ENCODE measurements around the gene ACSL6.

Gene ACSL6

DNA sequence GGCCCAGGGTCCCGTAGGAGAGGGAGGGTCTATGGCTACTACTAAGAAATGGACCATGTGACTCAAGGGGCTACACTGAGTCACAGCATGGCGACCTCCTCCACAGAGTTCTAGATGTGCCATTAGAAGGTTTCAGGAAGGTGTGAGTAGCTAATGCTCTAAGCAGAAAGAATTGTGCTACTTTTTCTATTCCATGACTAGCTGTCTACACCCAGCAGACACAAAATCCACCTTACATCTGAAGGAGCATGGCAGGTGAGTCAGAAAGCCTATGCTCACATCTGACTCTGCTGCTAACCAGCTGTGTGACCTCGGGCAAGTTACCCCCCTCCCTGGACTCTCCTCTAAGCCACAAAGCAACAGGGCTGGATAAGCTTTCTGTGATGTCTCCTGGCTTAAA lies 51.6 kb downstream of the ACSL6 start:
- H3K4me3 ChIP-seq (ENCODE audit: low read length) = no peak overlapping the region
- H3K9me3 ChIP-seq (ENCODE audit: control insufficient read depth, low read depth, low read length) = no peaks in the 10 kb centered on the region
- no peaks in the 10 kb centered on the region for H3K36me3 ChIP-seq (ENCODE audit: control insufficient read depth, low read depth, low read length)
- no peaks in the 10 kb centered on the region for H3K4me1 ChIP-seq (ENCODE audit: control insufficient read depth, low read depth, low read length)
- no peaks in the 10 kb centered on the region for H3K27me3 ChIP-seq (ENCODE audit: control insufficient read depth, insufficient read depth, low read length)
- H3K9ac ChIP-seq (ENCODE audit: low read length) = no peak overlapping the region
- no peak overlapping the region for H3K27ac ChIP-seq (ENCODE audit: low read length)

DNA sequence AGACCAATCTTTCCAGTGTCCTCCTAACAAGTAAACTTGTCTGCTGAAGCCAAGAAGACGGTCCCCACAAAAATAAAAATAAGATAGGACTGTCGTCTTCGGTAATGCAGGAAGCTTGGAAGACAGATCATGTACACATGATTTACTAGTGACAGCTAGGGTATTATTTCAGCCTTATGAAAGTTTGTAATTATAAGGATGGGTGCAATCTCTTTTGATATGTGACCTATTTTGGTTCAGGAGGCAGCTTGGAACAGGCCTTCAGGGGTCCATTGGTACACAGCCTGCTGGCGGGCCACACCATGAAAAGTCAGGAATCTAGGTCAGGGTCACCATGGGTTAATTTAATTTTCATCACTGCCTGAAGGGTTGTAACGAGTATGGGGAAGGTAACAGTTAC lies 52.3 kb downstream of the ACSL6 start:
- Histone ChIP-seq H3K27ac (ENCODE audit: low read length) (no peak overlapping the region), H3K4me1 (ENCODE audit: control insufficient read depth, low read depth, low read length) (no peaks in the 10 kb centered on the region), H3K9me3 (ENCODE audit: control insufficient read depth, low read depth, low read length) (no peaks in the 10 kb centered on the region), H3K27me3 (ENCODE audit: control insufficient read depth, insufficient read depth, low read length) (no peaks in the 10 kb centered on the region), H3K36me3 (ENCODE audit: control insufficient read depth, low read depth, low read length) (no peaks in the 10 kb centered on the region), H3K9ac (ENCODE audit: low read length) (no peak overlapping the region), H3K4me3 (ENCODE audit: low read length) (no peak overlapping the region)

DNA sequence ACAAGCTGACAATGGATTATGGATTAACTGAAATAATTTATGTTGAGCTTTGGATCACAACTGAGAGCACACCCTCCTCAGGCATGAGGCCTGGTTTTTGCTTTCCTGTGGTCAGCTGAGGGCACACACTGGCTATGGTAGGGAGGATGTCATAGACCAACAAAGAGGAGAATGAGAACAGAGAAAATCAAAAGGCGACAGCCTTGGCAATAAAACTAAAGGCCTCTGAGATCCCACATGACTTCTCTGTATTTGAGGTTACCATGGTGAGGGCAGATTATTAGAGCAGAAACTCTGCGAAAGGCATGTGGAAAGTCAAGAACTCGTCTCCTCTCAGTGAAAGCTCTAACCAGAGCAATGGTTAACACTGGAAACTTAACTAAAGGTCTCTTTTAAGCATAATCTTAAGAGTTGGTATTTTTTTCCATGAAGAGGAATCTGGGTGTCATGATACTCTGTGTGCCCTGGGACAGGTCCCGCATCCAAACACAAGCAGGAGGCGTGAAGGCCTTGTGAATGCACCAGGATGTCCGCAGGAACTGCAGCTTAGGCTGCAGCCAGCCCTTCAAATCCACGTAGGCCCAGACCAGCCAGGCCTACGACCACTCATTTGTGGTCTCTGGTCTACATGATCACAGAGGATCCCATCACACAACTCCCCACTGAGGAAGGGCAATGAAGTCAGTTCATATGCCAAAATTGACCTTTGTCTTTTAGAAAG lies 53.6 kb downstream of the ACSL6 start:
- Histone ChIP-seq H3K36me3 (ENCODE audit: control insufficient read depth, low read depth, low read length) (no peaks in the 10 kb centered on the region), H3K27ac (ENCODE audit: low read length) (no peak overlapping the region), H3K27me3 (ENCODE audit: control insufficient read depth, insufficient read depth, low read length) (no peaks in the 10 kb centered on the region), H3K9ac (ENCODE audit: low read length) (no peak overlapping the region), H3K9me3 (ENCODE audit: control insufficient read depth, low read depth, low read length) (no peaks in the 10 kb centered on the region), H3K4me3 (ENCODE audit: low read length) (no peak overlapping the region), H3K4me1 (ENCODE audit: control insufficient read depth, low read depth, low read length) (no peaks in the 10 kb centered on the region)

DNA sequence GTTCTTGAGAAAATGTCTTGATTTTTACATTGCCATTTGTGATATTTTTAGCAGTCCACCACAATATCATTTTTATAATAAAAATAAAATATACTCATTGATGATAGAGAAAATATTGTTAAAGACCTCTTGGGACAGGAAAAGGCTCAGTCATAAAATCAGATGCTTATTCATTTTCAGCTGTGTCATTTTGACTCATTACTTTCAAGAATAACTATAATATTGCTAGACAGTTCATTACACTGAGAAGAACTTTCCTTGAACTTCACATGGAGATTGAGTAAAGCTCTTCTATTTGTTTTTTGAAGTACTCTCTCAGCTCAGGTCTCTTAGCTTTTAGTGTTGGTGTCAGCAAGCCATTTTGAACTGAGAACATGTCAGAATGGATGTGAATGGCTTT lies 57.5 kb downstream of the ACSL6 start:
- Histone ChIP-seq H3K36me3 (ENCODE audit: control insufficient read depth, low read depth, low read length) (no peaks in the 10 kb centered on the region), H3K9me3 (ENCODE audit: control insufficient read depth, low read depth, low read length) (no peaks in the 10 kb centered on the region), H3K4me1 (ENCODE audit: control insufficient read depth, low read depth, low read length) (no peaks in the 10 kb centered on the region), H3K27ac (ENCODE audit: low read length) (no peak overlapping the region), H3K9ac (ENCODE audit: low read length) (no peak overlapping the region), H3K4me3 (ENCODE audit: low read length) (no peak overlapping the region), H3K27me3 (ENCODE audit: control insufficient read depth, insufficient read depth, low read length) (no peaks in the 10 kb centered on the region)

DNA sequence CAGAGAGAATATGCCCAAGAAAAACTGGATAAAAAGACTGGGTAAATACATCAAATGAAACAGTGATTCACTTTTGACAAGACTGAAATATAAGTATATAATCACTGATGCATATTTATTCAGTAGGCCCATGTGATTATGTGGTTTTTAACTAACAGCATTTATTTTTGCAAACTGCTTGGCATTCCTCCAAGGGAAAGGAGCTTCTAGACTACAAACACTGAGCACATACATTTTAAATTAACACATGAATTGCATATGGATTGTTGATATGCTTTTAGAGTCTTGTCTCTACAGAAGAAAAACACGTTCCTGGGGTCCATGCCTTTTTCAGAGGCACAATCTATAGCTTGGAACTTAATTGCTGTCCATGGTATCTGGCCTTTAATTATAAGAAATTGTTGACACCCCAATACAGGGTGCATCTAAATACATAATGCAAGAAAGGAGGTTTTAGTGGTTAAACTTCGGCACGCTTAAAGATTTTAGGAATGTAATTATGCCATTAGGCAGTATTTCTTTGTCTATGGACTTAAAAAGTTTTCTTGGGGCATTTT lies 59.1 kb downstream of the ACSL6 start:
- Histone ChIP-seq H3K36me3 (ENCODE audit: control insufficient read depth, low read depth, low read length) (no peaks in the 10 kb centered on the region), H3K9me3 (ENCODE audit: control insufficient read depth, low read depth, low read length) (no peaks in the 10 kb centered on the region), H3K9ac (ENCODE audit: low read length) (no peak overlapping the region), H3K27me3 (ENCODE audit: control insufficient read depth, insufficient read depth, low read length) (no peaks in the 10 kb centered on the region), H3K4me3 (ENCODE audit: low read length) (no peak overlapping the region), H3K4me1 (ENCODE audit: control insufficient read depth, low read depth, low read length) (no peaks in the 10 kb centered on the region), H3K27ac (ENCODE audit: low read length) (no peak overlapping the region)

DNA sequence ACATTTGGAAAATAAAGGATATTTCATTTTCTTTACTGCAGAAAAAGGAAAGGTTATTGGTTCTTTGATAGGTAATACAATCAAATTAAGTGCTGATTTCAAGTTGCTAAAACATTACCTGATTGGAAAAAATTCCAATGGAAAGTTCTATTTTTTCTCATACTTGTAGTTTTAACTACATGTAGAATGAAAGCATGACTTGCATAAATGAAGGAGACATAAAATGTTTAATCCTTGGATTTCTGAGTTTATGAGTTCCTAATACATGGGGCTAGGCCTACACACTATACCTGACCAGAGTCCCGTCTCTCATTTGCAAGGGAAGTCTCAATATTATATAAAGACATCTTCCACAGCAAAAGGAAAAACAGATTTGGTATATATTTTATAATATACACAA lies 60.8 kb downstream of the ACSL6 start:
- Histone ChIP-seq H3K9ac (ENCODE audit: low read length) (no peak overlapping the region), H3K9me3 (ENCODE audit: control insufficient read depth, low read depth, low read length) (no peaks in the 10 kb centered on the region), H3K36me3 (ENCODE audit: control insufficient read depth, low read depth, low read length) (no peaks in the 10 kb centered on the region), H3K27ac (ENCODE audit: low read length) (no peak overlapping the region), H3K4me3 (ENCODE audit: low read length) (no peak overlapping the region), H3K4me1 (ENCODE audit: control insufficient read depth, low read depth, low read length) (no peaks in the 10 kb centered on the region), H3K27me3 (ENCODE audit: control insufficient read depth, insufficient read depth, low read length) (no peaks in the 10 kb centered on the region)

DNA sequence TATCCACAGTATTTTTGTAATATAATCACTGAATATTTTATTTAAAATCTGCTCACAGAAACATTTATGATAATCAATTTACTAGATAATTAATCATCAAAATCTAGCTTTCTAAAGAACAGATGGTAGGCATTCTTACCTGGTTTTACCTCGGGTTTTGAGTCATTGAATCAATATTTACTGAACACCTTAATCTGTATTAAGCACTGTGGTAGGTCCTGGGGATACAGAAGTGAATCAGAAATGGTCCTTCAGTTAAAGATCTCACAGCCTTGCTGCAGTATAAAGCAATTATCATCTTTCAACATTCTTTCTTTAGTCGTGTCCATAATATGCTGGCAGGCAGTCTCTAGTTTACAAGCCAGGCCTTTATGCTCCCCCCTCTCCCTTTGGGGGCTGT lies 64.0 kb downstream of the ACSL6 start:
- Histone ChIP-seq H3K27ac (ENCODE audit: low read length) (no peak overlapping the region), H3K27me3 (ENCODE audit: control insufficient read depth, insufficient read depth, low read length) (no peaks in the 10 kb centered on the region), H3K9ac (ENCODE audit: low read length) (no peak overlapping the region), H3K36me3 (ENCODE audit: control insufficient read depth, low read depth, low read length) (no peaks in the 10 kb centered on the region), H3K9me3 (ENCODE audit: control insufficient read depth, low read depth, low read length) (no peaks in the 10 kb centered on the region), H3K4me3 (ENCODE audit: low read length) (no peak overlapping the region), H3K4me1 (ENCODE audit: control insufficient read depth, low read depth, low read length) (no peaks in the 10 kb centered on the region)

DNA sequence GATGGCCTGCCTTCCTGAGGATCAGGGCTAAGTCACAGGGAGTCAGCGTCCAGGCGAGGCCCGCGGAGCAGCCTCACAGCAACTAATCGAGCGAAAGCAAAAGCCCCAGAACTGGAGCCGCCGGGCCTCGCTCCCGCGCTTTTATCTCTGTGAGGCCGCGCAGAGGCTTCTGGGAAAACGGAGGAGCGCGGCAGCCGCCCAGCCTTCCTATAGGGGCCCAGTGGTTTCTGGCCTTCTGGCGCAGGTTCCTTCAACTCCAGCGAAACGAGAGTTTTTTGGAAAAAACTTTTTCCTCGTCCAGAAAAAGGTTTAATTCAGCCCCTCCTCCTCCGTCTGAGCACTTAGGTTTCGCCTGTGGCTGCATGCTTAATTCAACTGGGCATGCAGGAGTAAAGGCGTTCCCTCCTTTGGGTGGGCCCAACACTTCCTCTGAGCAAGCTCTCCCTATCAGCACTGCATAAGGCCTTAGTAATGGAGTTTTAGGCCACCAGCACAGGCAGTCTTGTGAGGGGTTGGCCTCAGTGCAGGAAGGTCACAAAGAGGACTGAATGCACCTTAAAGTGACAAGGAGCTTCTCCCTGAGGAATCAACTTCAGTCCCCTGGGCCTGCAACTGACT lies 65.8 kb downstream of the ACSL6 start, which contains the start of gene MEIKIN:
Gene MEIKIN, minus strand, starts transcription at position 113 of the 618 bp plus-strand sequence. CDS start 158 bp downstream, outside the sequence.
- Histone ChIP-seq H3K4me1 (ENCODE audit: control insufficient read depth, low read depth, low read length) (no peaks in the 10 kb centered on the region), H3K27ac (ENCODE audit: low read length) (no peak within 1 kb of the TSS), H3K9ac (ENCODE audit: low read length) (no peak within 1 kb of the TSS), H3K9me3 (ENCODE audit: control insufficient read depth, low read depth, low read length) (no peaks in the 10 kb centered on the region), H3K4me3 (ENCODE audit: low read length) (no peak within 1 kb of the TSS), H3K27me3 (ENCODE audit: control insufficient read depth, insufficient read depth, low read length) (no peaks in the 10 kb centered on the region), H3K36me3 (ENCODE audit: control insufficient read depth, low read depth, low read length) (no peaks in the 10 kb centered on the region)

DNA sequence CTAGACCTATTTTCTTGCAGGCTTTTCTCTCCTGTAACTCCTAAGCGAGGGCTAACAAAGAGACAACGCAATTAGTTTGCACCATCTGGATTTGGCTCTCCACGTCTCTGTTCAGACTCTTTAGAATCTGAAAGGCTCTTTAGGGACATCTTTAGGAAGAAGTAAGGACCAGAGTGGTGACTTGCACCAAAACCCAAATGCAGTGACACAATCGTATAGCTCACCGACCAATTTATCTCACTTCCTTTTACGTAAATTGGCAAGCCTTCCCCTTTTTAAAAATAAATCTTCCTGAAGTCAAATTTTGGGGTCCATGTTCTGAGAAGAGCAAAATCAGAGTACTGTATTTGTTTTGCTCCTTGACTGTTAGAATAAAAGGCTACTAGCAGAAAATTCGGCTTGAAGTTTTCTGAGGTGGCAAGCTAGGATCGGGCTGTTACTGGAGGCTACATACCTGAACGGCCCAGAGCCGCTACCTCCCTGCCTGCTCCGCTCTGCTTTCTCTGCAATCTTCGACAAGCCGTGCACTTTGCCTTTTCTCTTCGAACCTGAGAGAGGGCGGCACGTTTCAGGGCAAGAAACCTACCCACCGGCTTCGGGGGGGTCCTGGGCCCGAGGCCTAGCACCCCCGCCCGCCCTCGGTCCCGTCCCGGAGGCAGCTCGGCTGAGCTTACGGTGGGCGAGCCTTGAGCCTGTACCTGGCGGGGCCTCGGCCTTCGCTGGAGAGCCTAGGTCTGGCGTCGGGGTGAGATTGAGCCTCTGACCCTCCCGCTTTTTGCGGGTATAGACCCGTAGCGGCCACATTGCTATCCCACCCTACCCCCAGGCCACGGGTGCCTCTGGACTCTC lies 66.5 kb downstream of the ACSL6 start:
- no peaks in the 10 kb centered on the region for H3K4me1 ChIP-seq (ENCODE audit: control insufficient read depth, low read depth, low read length)
- no peak overlapping the region for H3K27ac ChIP-seq (ENCODE audit: low read length)
- no peak overlapping the region for H3K9ac ChIP-seq (ENCODE audit: low read length)
- no peaks in the 10 kb centered on the region for H3K27me3 ChIP-seq (ENCODE audit: control insufficient read depth, insufficient read depth, low read length)
- H3K9me3 ChIP-seq (ENCODE audit: control insufficient read depth, low read depth, low read length) = no peaks in the 10 kb centered on the region
- no peak overlapping the region for H3K4me3 ChIP-seq (ENCODE audit: low read length)
- H3K36me3 ChIP-seq (ENCODE audit: control insufficient read depth, low read depth, low read length) = no peaks in the 10 kb centered on the region

DNA sequence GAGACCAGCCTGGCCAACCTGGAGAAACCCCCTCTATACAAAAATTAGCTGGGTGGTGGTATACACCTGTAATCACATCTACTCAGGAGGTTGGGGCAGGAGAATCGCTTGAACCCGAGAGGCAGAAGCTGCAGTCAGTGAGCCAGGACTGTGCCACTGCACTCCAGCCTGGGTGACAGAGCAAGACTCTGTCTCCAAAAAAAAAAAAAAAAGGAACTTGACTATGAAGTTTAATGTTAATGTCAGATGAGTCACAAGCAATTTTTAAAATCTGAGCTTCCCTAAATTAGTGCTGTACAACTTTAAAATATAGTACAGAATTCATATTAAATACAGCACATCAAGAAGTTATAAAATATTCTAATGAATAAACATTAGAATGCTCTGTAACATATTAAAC lies 67.5 kb downstream of the ACSL6 start:
- no peak overlapping the region for H3K27ac ChIP-seq (ENCODE audit: low read length)
- H3K36me3 ChIP-seq (ENCODE audit: control insufficient read depth, low read depth, low read length) = no peaks in the 10 kb centered on the region
- H3K27me3 ChIP-seq (ENCODE audit: control insufficient read depth, insufficient read depth, low read length) = no peaks in the 10 kb centered on the region
- H3K4me1 ChIP-seq (ENCODE audit: control insufficient read depth, low read depth, low read length) = no peaks in the 10 kb centered on the region
- H3K9ac ChIP-seq (ENCODE audit: low read length) = no peak overlapping the region
- no peaks in the 10 kb centered on the region for H3K9me3 ChIP-seq (ENCODE audit: control insufficient read depth, low read depth, low read length)
- H3K4me3 ChIP-seq (ENCODE audit: low read length) = no peak overlapping the region

DNA sequence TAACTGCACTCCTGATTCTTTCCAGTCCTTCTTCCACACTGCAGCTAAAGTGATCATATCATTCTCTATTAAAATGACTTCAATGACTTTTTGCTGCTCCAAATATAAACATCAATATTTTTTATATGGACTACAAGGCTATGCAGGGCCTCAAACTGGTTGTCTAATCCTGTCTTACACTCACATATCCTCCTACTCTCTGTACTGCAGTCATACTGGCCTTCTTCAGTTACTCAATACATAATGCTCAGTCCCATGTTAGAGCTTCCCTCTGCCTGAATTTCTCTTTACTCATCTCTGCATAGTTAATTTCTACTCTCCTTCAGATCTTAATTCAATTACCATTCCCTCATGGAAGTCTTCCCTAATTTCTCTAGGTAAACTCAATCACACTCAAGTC lies 69.4 kb downstream of the ACSL6 start:
- Histone ChIP-seq H3K4me1 (ENCODE audit: control insufficient read depth, low read depth, low read length) (no peaks in the 10 kb centered on the region), H3K9ac (ENCODE audit: low read length) (no peak overlapping the region), H3K9me3 (ENCODE audit: control insufficient read depth, low read depth, low read length) (no peaks in the 10 kb centered on the region), H3K27me3 (ENCODE audit: control insufficient read depth, insufficient read depth, low read length) (no peaks in the 10 kb centered on the region), H3K27ac (ENCODE audit: low read length) (no peak overlapping the region), H3K4me3 (ENCODE audit: low read length) (no peak overlapping the region), H3K36me3 (ENCODE audit: control insufficient read depth, low read depth, low read length) (no peaks in the 10 kb centered on the region)
